ENCODE data around the gene UGT1A8.

GRCh38 chr2:233820774-233821105 lies 203.3 kb downstream of the UGT1A8 start:
- TF ChIP-seq EZH2 (IDR thresholded peaks at IDR 0.05; ENCODE audit: insufficient read depth, poor library complexity, severe bottlenecking) (no peak), EZH2phosphoT487 (IDR thresholded peaks at IDR 0.05; ENCODE audit: insufficient read depth, low read depth) (no peak)

Measured in GM23248 (cell line).